ENCODE results near the gene TUNAR. TPM values are rescaled to one million over a fixed set of nuclear protein-coding genes. Genes with fewer than 3 reads are reported as not detected.

Gene TUNAR
- total RNA-seq, 2 donors from 2014 or later: 0.07 to 0.11 TPM

- Histone ChIP-seq H3K27me3 (no peaks in the 10 kb centered on the region), H3K4me3 (no peak overlapping the region), H3K9ac (ENCODE audit: low read depth in 2 of 2, low read length in 2 of 2) (no peak overlapping the region), H3K27ac (no peak overlapping the region), H3K9me3 (no peaks in the 10 kb centered on the region), H3K36me3 (no peaks in the 10 kb centered on the region), H3K4me1 (no peaks in the 10 kb centered on the region)
- DNase-seq: no peak
- intact Hi-C loops (cut with DNase I): no loop called here
- TF ChIP-seq CTCF (IDR thresholded peaks at IDR 0.05): no peak
Measured at GRCh38 chr14:95948558-95948981, 71.9 kb downstream of the TUNAR start.

- H3K9me3 ChIP-seq: no peaks in the 10 kb centered on the region
- no peaks in the 10 kb centered on the region for H3K27me3 ChIP-seq
- no peaks in the 10 kb centered on the region for H3K36me3 ChIP-seq
- no peak overlapping the region for H3K4me3 ChIP-seq
- TF ChIP-seq CTCF (IDR thresholded peaks at IDR 0.05): no peak
- DNase-seq: no peak
- H3K27ac ChIP-seq: no peak overlapping the region
- H3K4me1 ChIP-seq: no peaks in the 10 kb centered on the region
- no peak overlapping the region for H3K9ac ChIP-seq (ENCODE audit: low read depth in 2 of 2, low read length in 2 of 2)
- intact Hi-C loops (cut with DNase I): no loop called here
Measured at GRCh38 chr14:95951359-95951758, 74.7 kb downstream of the TUNAR start.

GRCh38 chr14:95953111-95953724, 76.6 kb downstream of the TUNAR start:
- Histone ChIP-seq H3K36me3 (no peaks in the 10 kb centered on the region), H3K4me3 (no peak overlapping the region), H3K9ac (ENCODE audit: low read depth in 2 of 2, low read length in 2 of 2) (no peak overlapping the region), H3K27me3 (no peaks in the 10 kb centered on the region), H3K4me1 (no peaks in the 10 kb centered on the region), H3K9me3 (no peaks in the 10 kb centered on the region), H3K27ac (no peak overlapping the region)
- no peak for TF ChIP-seq CTCF (IDR thresholded peaks at IDR 0.05)
- no peak for DNase-seq
- intact Hi-C loops (cut with DNase I): no loop called here

- intact Hi-C loops (cut with DNase I): no loop called here
- Histone ChIP-seq H3K36me3 (no peaks in the 10 kb centered on the region), H3K4me3 (no peak overlapping the region), H3K27ac (no peak overlapping the region), H3K9ac (ENCODE audit: low read depth in 2 of 2, low read length in 2 of 2) (no peak overlapping the region), H3K4me1 (no peaks in the 10 kb centered on the region), H3K27me3 (no peaks in the 10 kb centered on the region), H3K9me3 (no peaks in the 10 kb centered on the region)
- DNase-seq: no peak
- TF ChIP-seq CTCF (IDR thresholded peaks at IDR 0.05): no peak
Measured at GRCh38 chr14:95956601-95957460, 80.2 kb downstream of the TUNAR start.

GRCh38 chr14:95958105-95958504, 81.5 kb downstream of the TUNAR start:
- H3K27ac ChIP-seq: no peak overlapping the region
- H3K27me3 ChIP-seq: no peaks in the 10 kb centered on the region
- TF ChIP-seq CTCF (IDR thresholded peaks at IDR 0.05): no peak
- H3K4me3 ChIP-seq: no peak overlapping the region
- H3K9me3 ChIP-seq: no peaks in the 10 kb centered on the region
- no peak for DNase-seq
- H3K9ac ChIP-seq (ENCODE audit: low read depth in 2 of 2, low read length in 2 of 2): no peak overlapping the region
- H3K36me3 ChIP-seq: no peaks in the 10 kb centered on the region
- H3K4me1 ChIP-seq: no peaks in the 10 kb centered on the region
- intact Hi-C loops (cut with DNase I): no loop called here

All from colonic mucosa (tissue), 4 donors.